ENCODE results near the gene SNRPD3.

SNRPD3 gene

GRCh38 chr22:24542641-24543040 is 13.2 kb upstream of the SNRPD3 start:
- no CpG with 5 or more reads among the region's 9 CpGs for WGBS (ENCODE audit: extremely low coverage, insufficient coverage, insufficient read length)
- Histone ChIP-seq H2AFZ (ENCODE audit: insufficient read depth, low read length, poor library complexity) (no peak overlapping the region), H4K91ac (ENCODE audit: low read depth, low read length) (no peak overlapping the region), H3K27me3 (ENCODE audit: insufficient read depth, low read length) (no peaks in the 10 kb centered on the region), H3K36me3 (ENCODE audit: control insufficient read depth in 1 of 2, insufficient read depth in 2 of 2, low read length in 2 of 2) (peaks cover 61 to 71% of the 10 kb centered on the region in 2 experiments), H3K9me3 (ENCODE audit: insufficient read depth, low read depth, low read length) (peaks cover 9% of the 10 kb centered on the region), H3K4me1 (ENCODE audit: control insufficient read depth in 1 of 2, insufficient read depth in 2 of 2, low read length in 2 of 2) (no peaks in the 10 kb centered on the region), H3K79me2 (ENCODE audit: control insufficient read depth, insufficient read depth, low read length, poor library complexity) (no peaks in the 10 kb centered on the region), H4K12ac (ENCODE audit: low read depth, low read length) (no peak overlapping the region), H3K79me1 (ENCODE audit: low read length) (no peaks in the 10 kb centered on the region), H3K23ac (ENCODE audit: low read length) (no peak overlapping the region), H2AK5ac (ENCODE audit: low read length) (no peak overlapping the region), H2BK120ac (ENCODE audit: insufficient read depth, low read length, poor library complexity) (no peak overlapping the region), H2BK12ac (ENCODE audit: low read length) (no peak overlapping the region), H2BK5ac (ENCODE audit: low read depth, low read length, poor library complexity) (no peak overlapping the region), H3K18ac (ENCODE audit: low read length) (no peak overlapping the region), H3K4me2 (ENCODE audit: low read length) (no peak overlapping the region), H3K9ac (ENCODE audit: low read length) (no peak overlapping the region), H3K27ac (ENCODE audit: low read depth, low read length) (no peak overlapping the region), H4K8ac (ENCODE audit: low read depth, low read length) (no peak overlapping the region), H3K14ac (ENCODE audit: low read length) (no peak overlapping the region), H3K4me3 (ENCODE audit: low read depth, low read length) (no peak overlapping the region), H3K4ac (ENCODE audit: low read depth, low read length) (no peak overlapping the region)
- DNase-seq = no peak

- Histone ChIP-seq H3K23ac (ENCODE audit: low read length) (no peak overlapping the region), H2BK5ac (ENCODE audit: low read depth, low read length, poor library complexity) (no peak overlapping the region), H2BK120ac (ENCODE audit: insufficient read depth, low read length, poor library complexity) (no peak overlapping the region), H3K79me1 (ENCODE audit: low read length) (no peaks in the 10 kb centered on the region), H3K79me2 (ENCODE audit: control insufficient read depth, insufficient read depth, low read length, poor library complexity) (no peaks in the 10 kb centered on the region), H3K9me3 (ENCODE audit: insufficient read depth, low read depth, low read length) (peaks cover 9% of the 10 kb centered on the region), H3K27me3 (ENCODE audit: insufficient read depth, low read length) (no peaks in the 10 kb centered on the region), H3K18ac (ENCODE audit: low read length) (no peak overlapping the region), H2AFZ (ENCODE audit: insufficient read depth, low read length, poor library complexity) (no peak overlapping the region), H3K4ac (ENCODE audit: low read depth, low read length) (no peak overlapping the region), H3K14ac (ENCODE audit: low read length) (no peak overlapping the region), H4K91ac (ENCODE audit: low read depth, low read length) (no peak overlapping the region), H3K9ac (ENCODE audit: low read length) (no peak overlapping the region), H4K8ac (ENCODE audit: low read depth, low read length) (no peak overlapping the region), H2AK5ac (ENCODE audit: low read length) (no peak overlapping the region), H3K36me3 (ENCODE audit: control insufficient read depth in 1 of 2, insufficient read depth in 2 of 2, low read length in 2 of 2) (peaks cover 66 to 75% of the 10 kb centered on the region in 2 experiments), H4K12ac (ENCODE audit: low read depth, low read length) (no peak overlapping the region), H3K27ac (ENCODE audit: low read depth, low read length) (no peak overlapping the region), H3K4me2 (ENCODE audit: low read length) (no peak overlapping the region), H3K4me3 (ENCODE audit: low read depth, low read length) (peak overlapping the region; percentile 17), H3K4me1 (ENCODE audit: control insufficient read depth in 1 of 2, insufficient read depth in 2 of 2, low read length in 2 of 2) (no peaks in the 10 kb centered on the region), H2BK12ac (ENCODE audit: low read length) (no peak overlapping the region)
- no CpG with 5 or more reads among the region's 7 CpGs for WGBS (ENCODE audit: extremely low coverage, insufficient coverage, insufficient read length)
- no peak for DNase-seq
Observed at GRCh38 chr22:24543185-24543601, 12.6 kb upstream of the SNRPD3 start.

- Histone ChIP-seq H3K9me3 (ENCODE audit: insufficient read depth, low read depth, low read length) (peaks cover 9% of the 10 kb centered on the region), H3K4ac (ENCODE audit: low read depth, low read length) (no peak overlapping the region), H3K4me1 (ENCODE audit: control insufficient read depth in 1 of 2, insufficient read depth in 2 of 2, low read length in 2 of 2) (no peaks in the 10 kb centered on the region), H3K4me3 (ENCODE audit: low read depth, low read length) (peak overlapping the region; percentile 17), H3K18ac (ENCODE audit: low read length) (no peak overlapping the region), H2AFZ (ENCODE audit: insufficient read depth, low read length, poor library complexity) (no peak overlapping the region), H2BK12ac (ENCODE audit: low read length) (no peak overlapping the region), H2BK5ac (ENCODE audit: low read depth, low read length, poor library complexity) (no peak overlapping the region), H4K8ac (ENCODE audit: low read depth, low read length) (no peak overlapping the region), H4K12ac (ENCODE audit: low read depth, low read length) (no peak overlapping the region), H3K23ac (ENCODE audit: low read length) (no peak overlapping the region), H3K79me2 (ENCODE audit: control insufficient read depth, insufficient read depth, low read length, poor library complexity) (no peaks in the 10 kb centered on the region), H3K14ac (ENCODE audit: low read length) (no peak overlapping the region), H3K4me2 (ENCODE audit: low read length) (no peak overlapping the region), H3K36me3 (ENCODE audit: control insufficient read depth in 1 of 2, insufficient read depth in 2 of 2, low read length in 2 of 2) (peaks cover 70 to 80% of the 10 kb centered on the region in 2 experiments), H3K79me1 (ENCODE audit: low read length) (no peaks in the 10 kb centered on the region), H3K27ac (ENCODE audit: low read depth, low read length) (no peak overlapping the region), H3K27me3 (ENCODE audit: insufficient read depth, low read length) (no peaks in the 10 kb centered on the region), H2BK120ac (ENCODE audit: insufficient read depth, low read length, poor library complexity) (no peak overlapping the region), H3K9ac (ENCODE audit: low read length) (no peak overlapping the region), H4K91ac (ENCODE audit: low read depth, low read length) (no peak overlapping the region), H2AK5ac (ENCODE audit: low read length) (no peak overlapping the region)
- DNase-seq = no peak
- no CpG with 5 or more reads among the region's 11 CpGs for WGBS (ENCODE audit: extremely low coverage, insufficient coverage, insufficient read length)
Observed at GRCh38 chr22:24543679-24544243, 12.0 kb upstream of the SNRPD3 start.

GRCh38 chr22:24548812-24549211 is 7.0 kb upstream of the SNRPD3 start:
- no peak overlapping the region for H3K18ac ChIP-seq (ENCODE audit: low read length)
- H3K4ac ChIP-seq (ENCODE audit: low read depth, low read length) = no peak overlapping the region
- H4K91ac ChIP-seq (ENCODE audit: low read depth, low read length) = no peak overlapping the region
- DNase-seq = no peak
- H3K9ac ChIP-seq (ENCODE audit: low read length) = no peak overlapping the region
- peaks cover 40 to 47% of the 10 kb centered on the region in 2 experiments for H3K36me3 ChIP-seq (ENCODE audit: control insufficient read depth in 1 of 2, insufficient read depth in 2 of 2, low read length in 2 of 2)
- H2AFZ ChIP-seq (ENCODE audit: insufficient read depth, low read length, poor library complexity) = no peak overlapping the region
- H3K27me3 ChIP-seq (ENCODE audit: insufficient read depth, low read length) = no peaks in the 10 kb centered on the region
- no peak overlapping the region for H3K4me3 ChIP-seq (ENCODE audit: low read depth, low read length)
- H3K79me1 ChIP-seq (ENCODE audit: low read length) = no peaks in the 10 kb centered on the region
- no peak overlapping the region for H4K8ac ChIP-seq (ENCODE audit: low read depth, low read length)
- no peak overlapping the region for H3K4me2 ChIP-seq (ENCODE audit: low read length)
- no peak overlapping the region for H3K14ac ChIP-seq (ENCODE audit: low read length)
- peaks cover 4 to 5% of the 10 kb centered on the region in 2 experiments for H3K4me1 ChIP-seq (ENCODE audit: control insufficient read depth in 1 of 2, insufficient read depth in 2 of 2, low read length in 2 of 2)
- H2BK12ac ChIP-seq (ENCODE audit: low read length) = no peak overlapping the region
- WGBS (ENCODE audit: extremely low coverage, insufficient coverage, insufficient read length) = no CpG with 5 or more reads among the region's 4 CpGs
- H3K27ac ChIP-seq (ENCODE audit: low read depth, low read length) = no peak overlapping the region
- no peak overlapping the region for H2BK120ac ChIP-seq (ENCODE audit: insufficient read depth, low read length, poor library complexity)
- peaks cover 1% of the 10 kb centered on the region for H3K9me3 ChIP-seq (ENCODE audit: insufficient read depth, low read depth, low read length)
- H2BK5ac ChIP-seq (ENCODE audit: low read depth, low read length, poor library complexity) = no peak overlapping the region
- no peak overlapping the region for H3K23ac ChIP-seq (ENCODE audit: low read length)
- H2AK5ac ChIP-seq (ENCODE audit: low read length) = no peak overlapping the region
- no peak overlapping the region for H4K12ac ChIP-seq (ENCODE audit: low read depth, low read length)
- H3K79me2 ChIP-seq (ENCODE audit: control insufficient read depth, insufficient read depth, low read length, poor library complexity) = peaks cover 2% of the 10 kb centered on the region
